ENCODE measurements around the gene FRMD8.

DNA sequence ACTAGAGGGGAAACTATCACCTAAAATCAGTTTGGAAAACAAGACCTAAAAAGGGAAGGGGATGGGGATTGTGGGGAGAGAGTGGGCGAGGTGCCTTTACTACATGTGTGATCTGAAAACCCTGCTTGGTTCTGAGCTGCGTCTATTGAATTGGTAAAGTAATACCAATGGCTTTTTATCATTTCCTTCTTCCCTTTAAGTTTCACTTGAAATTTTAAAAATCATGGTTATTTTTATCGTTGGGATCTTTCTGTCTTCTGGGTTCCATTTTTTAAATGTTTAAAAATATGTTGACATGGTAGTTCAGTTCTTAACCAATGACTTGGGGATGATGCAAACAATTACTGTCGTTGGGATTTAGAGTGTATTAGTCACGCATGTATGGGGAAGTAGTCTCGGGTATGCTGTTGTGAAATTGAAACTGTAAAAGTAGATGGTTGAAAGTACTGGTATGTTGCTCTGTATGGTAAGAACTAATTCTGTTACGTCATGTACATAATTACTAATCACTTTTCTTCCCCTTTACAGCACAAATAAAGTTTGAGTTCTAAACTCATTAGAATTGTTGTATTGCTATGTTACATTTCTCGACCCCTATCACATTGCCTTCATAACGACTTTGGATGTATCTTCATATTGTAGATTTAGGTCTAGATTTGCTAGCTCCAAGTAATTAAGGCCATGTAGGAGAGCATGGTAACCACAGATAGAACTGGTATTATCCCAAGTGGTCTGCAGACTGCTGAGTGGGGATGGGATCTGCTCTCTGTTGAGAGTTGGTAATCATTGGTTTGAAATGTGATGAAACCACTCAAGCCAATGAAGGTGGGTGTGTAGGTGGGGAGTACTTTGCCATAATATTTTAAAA is 39.8 kb downstream of the FRMD8 start:
- TF ChIP-seq, protein P1, sequence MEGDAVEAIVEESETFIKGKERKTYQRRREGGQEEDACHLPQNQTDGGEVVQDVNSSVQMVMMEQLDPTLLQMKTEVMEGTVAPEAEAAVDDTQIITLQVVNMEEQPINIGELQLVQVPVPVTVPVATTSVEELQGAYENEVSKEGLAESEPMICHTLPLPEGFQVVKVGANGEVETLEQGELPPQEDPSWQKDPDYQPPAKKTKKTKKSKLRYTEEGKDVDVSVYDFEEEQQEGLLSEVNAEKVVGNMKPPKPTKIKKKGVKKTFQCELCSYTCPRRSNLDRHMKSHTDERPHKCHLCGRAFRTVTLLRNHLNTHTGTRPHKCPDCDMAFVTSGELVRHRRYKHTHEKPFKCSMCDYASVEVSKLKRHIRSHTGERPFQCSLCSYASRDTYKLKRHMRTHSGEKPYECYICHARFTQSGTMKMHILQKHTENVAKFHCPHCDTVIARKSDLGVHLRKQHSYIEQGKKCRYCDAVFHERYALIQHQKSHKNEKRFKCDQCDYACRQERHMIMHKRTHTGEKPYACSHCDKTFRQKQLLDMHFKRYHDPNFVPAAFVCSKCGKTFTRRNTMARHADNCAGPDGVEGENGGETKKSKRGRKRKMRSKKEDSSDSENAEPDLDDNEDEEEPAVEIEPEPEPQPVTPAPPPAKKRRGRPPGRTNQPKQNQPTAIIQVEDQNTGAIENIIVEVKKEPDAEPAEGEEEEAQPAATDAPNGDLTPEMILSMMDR (IDR thresholded peaks at IDR 0.05; ENCODE audit: low read depth, low read length), result no peak
- TF ChIP-seq POLR2A (IDR thresholded peaks at IDR 0.05; ENCODE audit: extremely low read depth, insufficient read length), result peak; percentile 17
